Lung (tissue), 12 donors: ENCODE results near the gene ATG10. TPM values are rescaled to one million over a fixed set of nuclear protein-coding genes. Genes with fewer than 3 reads are reported as not detected.
A peak's percentile ranks its signal among the peaks of the same experiment; 100 is the strongest.

Source experiments
- ATAC-seq: fragments of 200-7000 bp; cut with Tn5 transposase; one replicate; pipeline ENCODE4 v1.9.1; 2020; ENCODE audit warnings: moderate number of reproducible peaks; ENCODE audit not compliant: insufficient read depth, low FRiP score
- DNase-seq, 3 donors: peaks; one replicate each; pipeline ENCODE4 v3.0.0-alpha.2; 2013 to 2017
- H3K27ac ChIP-seq, 2 donors: one replicate each; pipeline ENCODE4 v1.5.1; 2013; ENCODE audit warnings: mild to moderate bottlenecking in 2 of 2, moderate library complexity in 2 of 2, control low read depth in 1 of 2, inconsistent platforms in 1 of 2, low read depth in 1 of 2, low read length in 1 of 2
- H3K27me3 ChIP-seq, 3 donors: one replicate each; pipeline ENCODE4 v1.5.1; 2013; ENCODE audit warnings: low read length in 2 of 3; ENCODE audit not compliant: control insufficient read depth in 3 of 3, insufficient read depth in 3 of 3
- H3K36me3 ChIP-seq, 4 donors: one replicate each; pipeline ENCODE4 v1.5.1; 2013; ENCODE audit warnings: low read length in 4 of 4, mild to moderate bottlenecking in 1 of 4, moderate library complexity in 1 of 4; ENCODE audit not compliant: control insufficient read depth in 4 of 4, insufficient read depth in 4 of 4
- H3K4me1 ChIP-seq, 5 donors: one replicate each; pipeline ENCODE4 v1.5.1; 2013; ENCODE audit warnings: low read length in 5 of 5, mild to moderate bottlenecking in 2 of 5, moderate library complexity in 1 of 5; ENCODE audit not compliant: control insufficient read depth in 5 of 5, insufficient read depth in 5 of 5
- H3K4me3 ChIP-seq: one replicate; pipeline ENCODE4 v1.5.1; 2013; ENCODE audit warnings: mild to moderate bottlenecking, control low read depth, moderate library complexity
- H3K9ac ChIP-seq, 2 donors: one replicate each; pipeline ENCODE4 v1.5.1; 2013; ENCODE audit warnings: low read length in 2 of 2, control low read depth in 1 of 2; ENCODE audit not compliant: insufficient read depth in 1 of 2
- H3K9me3 ChIP-seq, 4 donors: one replicate each; pipeline ENCODE4 v1.5.1; 2013; ENCODE audit warnings: low read length in 3 of 4, mild to moderate bottlenecking in 1 of 4, moderate library complexity in 1 of 4; ENCODE audit not compliant: control insufficient read depth in 4 of 4, insufficient read depth in 3 of 4
- WGBS, 2 donors: extraction: QIAGEN DNeasy Blood & Tissue Kit; methylation state at CpG; one replicate each; pipeline ENCODE4 v1.1.7; 2013; 5-methylcytosine and 5-hydroxymethylcytosine counted together
- polyA plus RNA-seq, 2 donors: library from polyadenylated mRNA; stranded (reverse); fragments of 200-250 nt; gene quantifications; one replicate each; pipeline ENCODE4 v1.2.1, GENCODE V29; 2013
- total RNA-seq, 2 donors: library from RNA; depleted of rRNA in 1 of 2; stranded (reverse); fragments of >200 nt in 1 of 2; gene quantifications; one replicate each; pipeline ENCODE4 v1.2.1, GENCODE V29; 2014 to 2021
- TF ChIP-seq, protein P1 (sequence below): IDR thresholded peaks from 2 replicates; pipeline ENCODE4 v1.5.1; 2012; ENCODE audit warnings: mild to moderate bottlenecking; ENCODE audit errors: control extremely low read depth, extremely low read depth
- donor health status: control.
- donor health status: control.
- donor health status: Bipolar disorder and iron deficiency.
- donor health status: healthy.
- donor health status: DM: yes; HTN: yes; CAD: no.

Gene ATG10
- total and polyA plus RNA-seq, 4 donors = 4.6 to 10.2 (median 5.8) TPM

DNA sequence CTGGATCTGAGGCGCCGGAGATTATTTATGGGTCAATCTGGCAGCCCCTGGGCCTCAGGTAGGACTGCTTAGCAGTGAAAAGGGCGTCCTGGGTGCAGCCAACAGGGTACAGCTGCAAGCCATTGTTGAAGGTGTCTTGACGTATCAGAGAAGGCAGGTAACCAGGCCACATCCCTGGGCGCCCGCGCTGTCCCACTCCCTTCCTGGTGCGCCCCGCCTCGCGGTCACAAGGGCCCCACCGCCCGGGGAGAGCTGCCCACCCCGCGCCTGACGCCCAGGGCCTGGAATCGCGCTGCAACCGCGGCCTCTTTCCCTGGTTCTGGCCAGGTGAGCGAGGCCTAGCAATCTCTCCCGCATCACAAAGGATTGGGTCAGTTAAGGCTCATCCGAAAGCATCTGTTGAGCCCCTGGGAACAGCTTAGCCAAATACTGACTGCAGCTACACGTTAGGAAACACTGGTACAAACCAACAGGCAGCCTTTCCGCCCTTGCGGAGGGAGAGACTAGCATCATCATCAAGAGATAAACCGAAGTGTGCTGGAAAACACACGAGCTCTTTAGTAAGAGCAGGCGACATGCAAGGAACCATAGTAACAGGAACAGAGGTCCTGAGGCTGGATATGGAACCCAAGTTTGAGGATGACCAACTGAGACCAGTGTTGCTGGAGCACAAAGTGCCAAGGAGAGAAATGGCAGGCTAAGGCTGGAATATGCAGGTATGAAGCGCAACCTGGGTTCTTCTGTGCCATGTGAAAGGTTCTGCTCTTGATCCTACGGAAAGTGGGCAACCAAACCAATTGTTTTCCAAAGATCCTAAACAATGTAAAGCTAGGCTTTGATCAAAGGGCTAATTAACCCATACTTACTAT, 302.8 kb downstream of the ATG10 start:
- Histone ChIP-seq H3K4me1 (peaks cover 0 to 19% (median 3%) of the 10 kb centered on the region in 5 donors), H3K4me3 (no peak overlapping the region), H3K9ac (no peak overlapping the region), H3K9me3 (no peaks in the 10 kb centered on the region), H3K27ac (no peak overlapping the region), H3K36me3 (peaks cover 13 to 27% (median 16%) of the 10 kb centered on the region in 4 donors), H3K27me3 (no peaks in the 10 kb centered on the region)
- TF ChIP-seq, protein P1, sequence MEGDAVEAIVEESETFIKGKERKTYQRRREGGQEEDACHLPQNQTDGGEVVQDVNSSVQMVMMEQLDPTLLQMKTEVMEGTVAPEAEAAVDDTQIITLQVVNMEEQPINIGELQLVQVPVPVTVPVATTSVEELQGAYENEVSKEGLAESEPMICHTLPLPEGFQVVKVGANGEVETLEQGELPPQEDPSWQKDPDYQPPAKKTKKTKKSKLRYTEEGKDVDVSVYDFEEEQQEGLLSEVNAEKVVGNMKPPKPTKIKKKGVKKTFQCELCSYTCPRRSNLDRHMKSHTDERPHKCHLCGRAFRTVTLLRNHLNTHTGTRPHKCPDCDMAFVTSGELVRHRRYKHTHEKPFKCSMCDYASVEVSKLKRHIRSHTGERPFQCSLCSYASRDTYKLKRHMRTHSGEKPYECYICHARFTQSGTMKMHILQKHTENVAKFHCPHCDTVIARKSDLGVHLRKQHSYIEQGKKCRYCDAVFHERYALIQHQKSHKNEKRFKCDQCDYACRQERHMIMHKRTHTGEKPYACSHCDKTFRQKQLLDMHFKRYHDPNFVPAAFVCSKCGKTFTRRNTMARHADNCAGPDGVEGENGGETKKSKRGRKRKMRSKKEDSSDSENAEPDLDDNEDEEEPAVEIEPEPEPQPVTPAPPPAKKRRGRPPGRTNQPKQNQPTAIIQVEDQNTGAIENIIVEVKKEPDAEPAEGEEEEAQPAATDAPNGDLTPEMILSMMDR = no peak
- 89 to 93% methylated on average over 31 of the region's 31 CpGs for WGBS, 2 donors
- ATAC-seq (no peak), DNase-seq (no peak)

DNA sequence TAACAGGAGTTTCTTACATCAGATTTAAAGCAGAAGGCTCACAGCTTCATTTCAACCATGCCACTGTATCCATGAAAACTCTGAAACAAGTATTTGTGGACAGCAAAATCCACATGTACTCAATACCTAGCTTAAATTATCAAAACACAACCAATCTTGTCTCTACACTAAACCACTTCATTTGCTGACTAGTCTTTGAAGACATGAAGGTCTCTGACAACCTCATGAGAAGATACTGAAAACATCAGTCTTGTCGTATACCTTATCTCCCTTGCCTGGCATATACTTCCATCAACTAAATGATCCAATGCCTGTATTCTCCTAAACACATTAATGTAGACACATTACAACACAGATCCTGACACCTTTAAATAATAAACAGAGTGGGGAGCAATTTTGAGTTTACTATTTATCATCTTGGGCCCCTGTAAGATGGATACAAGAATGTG, 303.4 kb downstream of the ATG10 start:
- TF ChIP-seq, protein P1 = no peak
- peaks cover 0 to 19% (median 3%) of the 10 kb centered on the region in 5 donors for H3K4me1 ChIP-seq
- no peak overlapping the region for H3K4me3 ChIP-seq

DNA sequence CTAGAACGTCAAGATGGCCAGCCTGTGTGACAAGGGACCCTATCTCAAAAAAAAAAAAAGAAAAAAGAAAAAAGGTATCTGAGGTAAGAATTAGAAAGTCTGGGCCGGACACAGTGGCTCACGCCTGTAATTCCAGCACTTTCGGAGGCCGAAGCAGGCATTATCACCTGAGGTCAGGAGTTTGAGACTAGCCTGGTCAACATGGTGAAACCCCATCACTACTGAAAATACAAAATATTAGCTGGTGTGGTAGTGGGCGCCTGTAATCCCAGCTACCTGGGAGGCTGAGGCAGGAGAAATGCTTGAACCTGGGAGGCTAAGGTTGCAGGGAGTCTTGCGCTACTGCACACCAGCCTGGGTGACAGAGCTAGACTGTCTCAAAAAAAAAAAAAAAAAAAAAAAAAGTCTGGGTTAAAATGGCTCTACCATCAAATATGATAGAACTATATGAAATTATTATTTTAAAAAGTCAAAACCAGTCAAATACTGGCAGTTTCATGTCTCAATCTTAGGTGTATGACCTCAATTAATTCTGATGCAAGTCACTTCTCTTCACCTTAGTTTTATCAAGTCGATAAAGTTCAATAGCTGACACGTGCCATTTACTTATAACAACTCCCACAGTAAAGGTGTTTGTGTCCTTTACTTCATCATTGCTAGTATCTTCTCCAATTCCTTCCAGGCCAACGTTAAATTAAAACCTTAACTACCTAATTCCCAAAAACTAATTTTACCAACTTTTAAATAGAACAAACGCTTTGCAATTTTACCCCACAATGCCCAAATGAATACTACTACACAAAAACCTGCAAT, 305.2 kb downstream of the ATG10 start:
- peaks cover 0 to 19% (median 3%) of the 10 kb centered on the region in 5 donors for H3K4me1 ChIP-seq
- TF ChIP-seq, protein P1 = no peak
- no peak overlapping the region for H3K4me3 ChIP-seq
- H3K9ac ChIP-seq = peak overlapping the region; percentile 75 to 98
- H3K9me3 ChIP-seq = no peaks in the 10 kb centered on the region
- WGBS, 2 donors = 70 to 74% methylated on average over 11 of the region's 11 CpGs
- no peaks in the 10 kb centered on the region for H3K27me3 ChIP-seq
- H3K36me3 ChIP-seq = peaks cover 12 to 27% (median 16%) of the 10 kb centered on the region in 4 donors
- ATAC-seq (no peak), DNase-seq (no peak)
- no peak overlapping the region for H3K27ac ChIP-seq

More for the DNA sequence above, 303.4 kb downstream of the ATG10 start:
- Histone ChIP-seq H3K27ac (no peak overlapping the region), H3K27me3 (no peaks in the 10 kb centered on the region), H3K36me3 (peaks cover 12 to 27% (median 16%) of the 10 kb centered on the region in 4 donors), H3K9me3 (no peaks in the 10 kb centered on the region), H3K9ac (no peak overlapping the region)
- DNase-seq = no peak
- WGBS, 2 donors = 90 to 98% methylated on average over 1 of the region's 1 CpG
- ATAC-seq = no peak
